ENCODE data around the gene MTSS2.
"Not testable (repeated sequence)": the region's sequence is repeated elsewhere in the genome, so short reads cannot be mapped to it uniquely, and the experiment has no call there.

The MTSS2 gene

DNA sequence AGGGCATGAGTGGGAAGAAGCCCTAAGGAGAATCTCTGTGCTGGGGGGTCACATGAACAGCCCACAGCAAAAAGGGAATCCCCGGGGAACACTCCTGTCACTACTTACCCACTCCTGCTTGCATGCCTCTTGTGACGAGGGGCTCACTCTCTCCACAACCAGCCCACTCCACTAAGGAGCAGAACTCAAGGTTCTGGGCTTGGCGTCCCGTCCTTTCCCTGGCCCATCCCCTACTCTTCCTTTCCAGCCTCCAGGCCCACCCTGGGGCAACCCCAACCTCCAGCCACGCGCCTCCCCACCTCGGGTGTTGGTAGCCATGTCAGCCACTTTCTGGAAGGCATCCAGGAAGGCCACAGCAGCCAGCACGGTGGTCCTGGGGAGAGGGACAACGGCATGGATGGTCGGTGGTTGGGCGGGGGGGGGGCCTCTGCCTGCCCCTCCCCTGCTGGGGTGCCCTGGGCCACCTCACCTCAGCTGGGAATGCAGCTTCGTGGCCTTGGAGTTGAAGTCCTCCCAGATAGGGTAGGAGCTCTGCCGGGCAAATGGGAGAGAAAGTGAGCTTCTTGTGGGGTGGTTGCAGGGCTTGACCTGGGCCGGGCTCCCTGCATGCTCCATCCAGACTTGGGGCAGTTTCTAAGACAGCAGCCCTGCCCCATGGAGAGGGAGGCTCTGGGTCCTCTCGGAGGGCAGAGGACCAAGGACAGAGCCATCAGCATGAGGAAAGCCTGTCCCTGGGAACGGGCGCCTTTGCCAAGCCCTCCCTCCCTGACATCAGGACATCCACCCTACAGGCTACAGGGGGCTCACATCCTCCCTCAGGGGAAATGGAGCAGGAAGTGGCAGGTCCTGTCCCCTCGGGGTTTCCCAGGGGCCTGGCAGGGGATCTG is 5.1 kb downstream of the MTSS2 start:
- no peak overlapping the region for H3K27ac ChIP-seq (ENCODE audit: low read length)
- H3K4me1 ChIP-seq (ENCODE audit: control insufficient read depth, low read depth, low read length) = no peaks in the 10 kb centered on the region
- peaks cover 6% of the 10 kb centered on the region for H3K36me3 ChIP-seq (ENCODE audit: control insufficient read depth, low read depth, low read length)
- peaks cover 5% of the 10 kb centered on the region for H3K27me3 ChIP-seq (ENCODE audit: control insufficient read depth, insufficient read depth, low read length)
- H3K9ac ChIP-seq (ENCODE audit: low read length) = no peak overlapping the region
- H3K4me3 ChIP-seq (ENCODE audit: low read length) = no peak overlapping the region
- H3K9me3 ChIP-seq (ENCODE audit: control insufficient read depth, low read depth, low read length) = no peaks in the 10 kb centered on the region

GRCh38 chr16:70679671-70680494 is 6.0 kb downstream of the MTSS2 start:
- Histone ChIP-seq H3K27me3 (ENCODE audit: control insufficient read depth, insufficient read depth, low read length) (peaks cover 5% of the 10 kb centered on the region), H3K27ac (ENCODE audit: low read length) (no peak overlapping the region), H3K4me1 (ENCODE audit: control insufficient read depth, low read depth, low read length) (no peaks in the 10 kb centered on the region), H3K9me3 (ENCODE audit: control insufficient read depth, low read depth, low read length) (no peaks in the 10 kb centered on the region), H3K9ac (ENCODE audit: low read length) (no peak overlapping the region), H3K4me3 (ENCODE audit: low read length) (no peak overlapping the region), H3K36me3 (ENCODE audit: control insufficient read depth, low read depth, low read length) (peaks cover 7% of the 10 kb centered on the region)

DNA sequence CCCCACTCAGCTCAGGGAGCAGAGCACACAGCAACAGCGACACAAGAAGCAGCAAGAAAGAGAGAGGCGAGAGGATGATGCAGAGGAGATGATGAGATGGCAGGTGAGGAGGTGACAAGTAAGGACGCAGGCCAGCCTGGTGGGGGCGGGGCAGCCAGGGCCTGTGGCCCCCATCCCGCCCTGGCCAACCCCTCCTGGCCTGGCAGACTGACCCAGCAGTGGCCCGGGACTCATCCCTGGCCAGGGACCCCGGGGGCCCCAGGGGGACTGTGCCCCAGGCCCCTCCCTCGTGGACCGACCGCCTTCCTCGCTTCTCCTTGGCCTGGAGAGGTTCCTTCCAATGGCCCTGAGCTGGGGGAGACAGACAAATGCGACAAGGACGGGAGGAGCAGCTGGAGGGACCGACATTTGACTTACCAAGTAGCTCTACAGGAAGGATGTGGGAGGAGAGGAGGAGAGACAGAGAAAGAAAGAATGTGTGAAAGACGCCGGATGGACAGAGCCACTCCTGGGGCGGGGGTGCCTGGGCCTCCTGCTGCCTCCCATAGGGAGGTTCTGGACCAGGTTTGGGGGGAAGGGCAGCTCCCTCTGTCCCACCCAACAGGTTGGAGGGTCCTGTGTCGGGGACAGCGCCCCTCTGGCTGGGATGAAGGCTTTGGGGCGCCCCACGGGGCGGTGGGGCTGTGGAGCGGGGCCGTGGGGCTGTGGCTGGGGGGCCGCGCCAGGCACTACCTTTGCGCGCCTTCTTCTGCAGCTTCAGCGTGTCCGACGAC is 6.8 kb downstream of the MTSS2 start:
- Histone ChIP-seq H3K9ac (ENCODE audit: low read length) (no peak overlapping the region), H3K36me3 (ENCODE audit: control insufficient read depth, low read depth, low read length) (peaks cover 7% of the 10 kb centered on the region), H3K27ac (ENCODE audit: low read length) (no peak overlapping the region), H3K27me3 (ENCODE audit: control insufficient read depth, insufficient read depth, low read length) (no peaks in the 10 kb centered on the region), H3K9me3 (ENCODE audit: control insufficient read depth, low read depth, low read length) (no peaks in the 10 kb centered on the region), H3K4me3 (ENCODE audit: low read length) (no peak overlapping the region), H3K4me1 (ENCODE audit: control insufficient read depth, low read depth, low read length) (no peaks in the 10 kb centered on the region)

DNA sequence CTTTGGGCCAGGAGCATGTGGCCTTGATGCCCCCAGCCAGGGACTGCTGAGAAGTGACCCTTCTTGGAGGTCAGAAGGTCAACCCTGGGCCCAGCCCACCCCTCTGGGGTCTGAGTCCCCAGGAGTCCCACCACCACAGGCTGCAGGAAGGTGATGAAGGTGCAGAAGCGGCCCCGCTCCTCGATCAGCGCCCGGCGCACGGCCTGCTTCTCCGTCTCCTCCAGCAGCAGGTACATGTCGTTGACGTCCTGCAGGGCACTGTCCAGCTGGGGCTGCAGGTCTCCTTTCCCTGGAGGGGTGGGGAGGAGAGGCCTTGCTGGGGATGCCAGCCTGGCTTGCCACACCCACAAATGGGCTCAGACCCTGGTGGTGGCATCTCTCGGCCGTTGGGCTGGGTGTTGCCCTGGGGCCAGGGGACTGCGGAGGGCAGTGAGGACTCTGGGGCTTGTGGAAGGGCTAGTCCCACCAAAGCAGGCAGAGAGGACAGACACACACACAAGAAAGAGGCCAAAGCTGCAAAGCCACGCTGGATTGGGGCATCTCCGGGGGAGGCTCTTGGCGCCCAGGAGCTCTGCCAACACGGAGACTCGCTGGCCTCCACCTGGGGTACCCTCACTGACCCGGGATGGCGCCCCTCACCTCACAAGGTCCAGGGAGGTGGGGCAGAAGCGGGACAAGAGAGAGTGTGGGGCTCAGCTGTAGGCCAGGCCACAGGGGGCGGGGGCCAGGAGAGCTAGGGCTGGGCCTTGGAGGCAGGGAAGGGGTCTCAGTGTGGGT is 7.5 kb downstream of the MTSS2 start:
- Histone ChIP-seq H3K27ac (ENCODE audit: low read length) (no peak overlapping the region), H3K9me3 (ENCODE audit: control insufficient read depth, low read depth, low read length) (no peaks in the 10 kb centered on the region), H3K36me3 (ENCODE audit: control insufficient read depth, low read depth, low read length) (peaks cover 8% of the 10 kb centered on the region), H3K27me3 (ENCODE audit: control insufficient read depth, insufficient read depth, low read length) (no peaks in the 10 kb centered on the region), H3K4me3 (ENCODE audit: low read length) (no peak overlapping the region), H3K4me1 (ENCODE audit: control insufficient read depth, low read depth, low read length) (no peaks in the 10 kb centered on the region), H3K9ac (ENCODE audit: low read length) (no peak overlapping the region)

- H3K27ac ChIP-seq (ENCODE audit: low read length) = no peak overlapping the region
- H3K4me1 ChIP-seq (ENCODE audit: control insufficient read depth, low read depth, low read length) = no peaks in the 10 kb centered on the region
- peaks cover 10% of the 10 kb centered on the region for H3K36me3 ChIP-seq (ENCODE audit: control insufficient read depth, low read depth, low read length)
- no peak overlapping the region for H3K9ac ChIP-seq (ENCODE audit: low read length)
- no peak overlapping the region for H3K4me3 ChIP-seq (ENCODE audit: low read length)
- no peaks in the 10 kb centered on the region for H3K27me3 ChIP-seq (ENCODE audit: control insufficient read depth, insufficient read depth, low read length)
- H3K9me3 ChIP-seq (ENCODE audit: control insufficient read depth, low read depth, low read length) = no peaks in the 10 kb centered on the region
These were observed 8.2 kb downstream of the MTSS2 start for GRCh38 chr16:70677499-70678120.

- no peak overlapping the region for H3K9ac ChIP-seq (ENCODE audit: low read length)
- H3K27ac ChIP-seq (ENCODE audit: low read length) = no peak overlapping the region
- H3K4me1 ChIP-seq (ENCODE audit: control insufficient read depth, low read depth, low read length) = no peaks in the 10 kb centered on the region
- no peaks in the 10 kb centered on the region for H3K9me3 ChIP-seq (ENCODE audit: control insufficient read depth, low read depth, low read length)
- no peaks in the 10 kb centered on the region for H3K27me3 ChIP-seq (ENCODE audit: control insufficient read depth, insufficient read depth, low read length)
- H3K4me3 ChIP-seq (ENCODE audit: low read length) = no peak overlapping the region
- H3K36me3 ChIP-seq (ENCODE audit: control insufficient read depth, low read depth, low read length) = peaks cover 10% of the 10 kb centered on the region
These were observed 9.0 kb downstream of the MTSS2 start for GRCh38 chr16:70676675-70677498.

DNA sequence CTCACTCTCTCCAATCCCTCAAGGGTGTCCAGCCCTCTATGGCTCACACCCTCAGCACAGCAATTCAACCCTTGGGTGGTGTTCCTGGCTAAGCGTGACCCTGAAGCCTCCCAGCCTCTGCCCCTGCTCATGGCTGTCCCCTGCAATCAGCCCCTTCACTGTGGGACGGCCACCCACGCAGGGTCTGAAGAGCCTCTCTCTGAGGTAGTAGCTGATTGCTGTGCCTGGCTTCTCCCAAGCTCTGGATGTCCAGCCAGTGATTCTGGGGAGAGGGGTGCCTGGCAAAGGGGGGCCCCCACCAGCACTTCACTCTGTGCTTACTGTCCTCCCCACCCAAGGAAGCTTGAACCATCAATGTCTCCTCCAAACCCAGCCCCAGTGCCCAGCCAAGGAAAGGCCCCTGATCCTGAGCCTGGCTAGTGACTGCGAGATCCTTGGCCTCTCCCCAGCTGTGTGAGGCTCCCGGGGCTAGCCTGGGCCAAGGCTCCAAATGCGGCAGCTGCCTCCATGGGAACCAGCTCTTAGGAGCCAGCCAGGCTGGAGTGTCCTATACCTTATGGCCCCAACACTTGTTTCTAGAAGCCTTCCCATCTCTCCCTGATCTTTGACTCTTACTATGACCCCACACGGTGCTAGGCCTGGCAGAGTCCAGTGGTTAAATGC is 9.9 kb downstream of the MTSS2 start:
- no peaks in the 10 kb centered on the region for H3K9me3 ChIP-seq (ENCODE audit: control insufficient read depth, low read depth, low read length)
- peaks cover 10% of the 10 kb centered on the region for H3K36me3 ChIP-seq (ENCODE audit: control insufficient read depth, low read depth, low read length)
- H3K27me3 ChIP-seq (ENCODE audit: control insufficient read depth, insufficient read depth, low read length) = no peaks in the 10 kb centered on the region
- H3K4me1 ChIP-seq (ENCODE audit: control insufficient read depth, low read depth, low read length) = no peaks in the 10 kb centered on the region
- H3K27ac ChIP-seq (ENCODE audit: low read length) = no peak overlapping the region
- H3K9ac ChIP-seq (ENCODE audit: low read length) = no peak overlapping the region
- H3K4me3 ChIP-seq (ENCODE audit: low read length) = no peak overlapping the region

DNA sequence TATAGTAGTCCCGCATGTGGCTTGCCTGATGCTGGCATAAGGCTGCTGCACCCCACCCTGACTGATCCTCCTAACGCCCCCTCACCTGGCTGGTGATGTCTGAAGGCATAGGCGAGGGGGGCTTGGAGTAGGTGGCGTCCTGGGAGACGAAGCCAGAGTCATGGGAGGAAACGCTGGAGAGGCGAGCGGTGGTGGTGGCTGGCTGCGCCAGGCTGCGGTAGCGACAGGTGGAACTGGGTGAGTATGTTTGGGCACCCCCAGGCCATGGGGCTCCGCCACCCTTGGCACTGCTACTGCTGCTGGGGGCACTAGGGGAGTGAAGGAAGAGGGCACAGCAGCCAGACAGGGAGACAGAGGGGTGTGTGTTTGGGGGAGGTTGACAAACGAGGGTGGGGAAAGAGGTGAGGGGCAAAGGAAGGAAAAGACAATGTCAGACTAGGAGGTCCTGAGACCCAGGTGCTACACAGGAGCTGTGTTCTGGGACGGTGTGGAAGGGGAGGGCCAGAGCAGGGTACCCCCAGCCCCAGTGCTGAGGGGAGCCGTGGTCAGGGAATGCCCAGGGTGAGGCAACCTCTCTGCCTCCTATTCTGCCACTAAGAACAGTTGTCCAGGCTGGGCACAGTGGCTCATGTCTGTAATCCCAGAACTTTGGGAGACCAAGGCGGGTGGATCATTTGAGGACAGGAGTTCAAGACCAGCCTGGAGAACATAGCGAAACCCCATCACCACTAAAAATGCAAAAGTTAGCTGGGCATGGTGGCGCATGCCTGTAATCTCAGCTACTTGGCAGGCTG is 11.4 kb downstream of the MTSS2 start:
- Histone ChIP-seq H3K4me3 (ENCODE audit: low read length) (no peak overlapping the region), H3K4me1 (ENCODE audit: control insufficient read depth, low read depth, low read length) (no peaks in the 10 kb centered on the region), H3K36me3 (ENCODE audit: control insufficient read depth, low read depth, low read length) (peaks cover 15% of the 10 kb centered on the region), H3K27ac (ENCODE audit: low read length) (no peak overlapping the region), H3K9me3 (ENCODE audit: control insufficient read depth, low read depth, low read length) (no peaks in the 10 kb centered on the region), H3K27me3 (ENCODE audit: control insufficient read depth, insufficient read depth, low read length) (no peaks in the 10 kb centered on the region), H3K9ac (ENCODE audit: low read length) (no peak overlapping the region)

DNA sequence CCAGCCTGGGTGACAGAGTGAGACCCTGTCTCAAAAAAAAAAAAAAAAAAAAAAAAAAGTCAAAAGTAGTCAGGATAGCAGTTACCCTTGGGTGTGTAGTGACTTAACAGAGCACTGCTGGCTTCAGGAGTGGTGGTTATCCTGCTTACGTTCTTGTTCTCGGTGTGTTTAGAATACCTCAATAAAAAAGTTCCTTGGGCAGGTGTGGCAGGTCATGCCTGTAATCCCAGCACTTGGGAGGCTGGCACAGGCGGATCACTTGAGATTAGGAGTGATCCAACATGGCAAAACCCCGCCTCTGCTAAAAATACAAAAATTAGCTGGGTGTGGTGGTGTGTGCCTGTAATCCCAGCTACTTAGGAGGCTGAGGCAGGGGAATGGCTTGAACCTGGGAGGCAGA is 14.9 kb downstream of the MTSS2 start:
- H3K9me3 ChIP-seq (ENCODE audit: control insufficient read depth, low read depth, low read length); H3K9ac ChIP-seq (ENCODE audit: low read length); H3K4me1 ChIP-seq (ENCODE audit: control insufficient read depth, low read depth, low read length); H3K4me3 ChIP-seq (ENCODE audit: low read length); H3K27me3 ChIP-seq (ENCODE audit: control insufficient read depth, insufficient read depth, low read length); H3K27ac ChIP-seq (ENCODE audit: low read length): not testable (repeated sequence)
- H3K36me3 ChIP-seq (ENCODE audit: control insufficient read depth, low read depth, low read length) = peaks cover 10% of the 10 kb centered on the region
